ENCODE measurements around the gene RPL12.
A peak's percentile ranks its signal among the peaks of the same experiment; 100 is the strongest.

Gene RPL12

DNA sequence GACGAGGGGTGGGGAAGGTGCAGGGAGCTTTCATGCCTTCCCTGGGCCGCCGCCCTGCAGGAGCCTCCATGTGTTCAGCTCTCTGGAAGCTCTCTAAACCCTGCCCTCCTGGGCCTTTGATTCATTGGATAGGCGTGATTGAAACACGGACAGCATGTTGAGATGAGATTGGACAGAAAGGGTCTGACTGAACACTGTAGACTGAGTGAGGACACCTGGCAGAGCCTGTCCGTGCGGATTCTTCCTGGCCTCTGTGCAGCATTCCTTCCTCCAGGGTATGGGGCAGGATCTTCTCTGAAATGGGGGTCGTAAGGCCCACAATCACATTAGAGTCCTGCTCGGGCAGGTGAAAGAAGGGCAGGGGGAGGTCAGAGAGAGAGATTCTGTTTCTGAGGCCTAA, 12.8 kb downstream of the RPL12 start:
- DNase-seq (ENCODE audit: low spot score) = no peak

DNA sequence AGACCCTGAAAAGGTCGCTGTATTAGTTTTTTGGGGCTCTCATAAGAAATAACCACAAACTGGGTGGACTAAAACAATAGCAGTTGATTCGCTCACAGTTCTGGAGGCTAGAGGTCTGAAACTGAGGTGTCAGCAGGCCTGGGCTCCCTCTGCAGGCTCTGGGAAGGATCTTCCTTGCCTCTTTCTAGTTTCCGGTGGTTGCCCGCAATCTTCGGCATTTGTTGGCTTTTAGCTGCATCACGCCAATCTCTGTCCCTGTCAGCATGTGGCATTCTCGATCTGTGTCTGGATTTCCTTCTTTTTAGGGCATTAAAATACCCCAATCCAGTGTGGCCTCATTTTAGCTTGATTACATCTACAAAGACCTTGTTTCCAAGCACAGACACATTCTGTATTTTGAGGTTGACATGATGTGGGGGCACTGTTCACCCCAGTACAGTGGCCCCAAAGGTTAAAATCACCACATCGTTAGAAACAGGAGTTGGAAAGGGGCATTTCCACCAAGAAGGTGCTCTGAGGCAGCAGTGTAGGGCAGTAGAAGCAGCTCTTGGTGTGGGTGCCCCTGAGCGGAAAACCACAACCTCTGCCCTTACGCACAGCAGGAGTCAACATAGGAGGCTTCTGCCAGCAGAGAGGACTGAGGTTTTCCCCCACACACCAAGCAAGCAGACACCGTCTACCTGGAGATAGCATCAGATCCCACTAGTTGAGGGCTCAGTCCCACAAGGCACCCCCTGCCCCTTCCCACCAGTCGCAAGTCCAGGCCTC, 13.5 kb downstream of the RPL12 start:
- DNase-seq (ENCODE audit: low spot score) = no peak

DNA sequence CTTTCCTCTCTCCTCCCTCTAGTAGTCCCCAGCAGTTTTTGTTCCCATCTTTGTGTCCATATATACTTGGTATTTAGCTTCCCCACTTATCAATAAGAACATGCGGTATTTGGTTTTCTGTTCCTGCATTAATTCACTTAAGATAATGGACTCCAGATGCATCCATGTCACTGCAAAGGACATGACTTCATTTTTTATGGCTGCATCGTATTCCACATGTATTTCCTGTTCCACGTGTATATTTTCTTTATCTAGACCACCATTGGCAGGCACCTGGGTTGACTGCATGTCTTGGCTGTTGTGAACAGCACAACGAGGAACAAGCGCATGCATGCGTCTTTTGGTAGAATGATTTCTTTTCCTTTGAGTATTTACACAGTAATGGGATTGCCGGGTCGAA, 20.8 kb downstream of the RPL12 start:
- no peak for DNase-seq (ENCODE audit: low spot score)

DNA sequence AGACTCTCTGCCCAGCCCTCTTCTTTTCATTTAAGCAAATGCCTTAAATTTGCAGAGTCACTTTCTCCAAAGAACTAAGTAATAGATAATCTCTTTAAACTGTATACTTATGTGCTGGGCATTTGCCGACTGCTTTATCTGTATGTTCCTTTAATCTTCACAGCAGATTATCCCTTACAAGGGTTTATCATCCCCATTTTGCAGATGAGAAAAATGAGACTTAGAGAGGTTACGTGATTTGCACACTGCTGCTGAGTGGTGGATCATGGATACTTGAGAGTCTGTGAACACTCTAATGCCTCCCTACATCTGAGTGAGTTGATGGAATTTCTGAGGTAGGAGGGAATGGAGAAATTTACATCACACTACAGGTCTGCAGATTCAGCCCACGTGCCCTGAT, 22.9 kb downstream of the RPL12 start:
- DNase-seq (ENCODE audit: low spot score) = no peak

DNA sequence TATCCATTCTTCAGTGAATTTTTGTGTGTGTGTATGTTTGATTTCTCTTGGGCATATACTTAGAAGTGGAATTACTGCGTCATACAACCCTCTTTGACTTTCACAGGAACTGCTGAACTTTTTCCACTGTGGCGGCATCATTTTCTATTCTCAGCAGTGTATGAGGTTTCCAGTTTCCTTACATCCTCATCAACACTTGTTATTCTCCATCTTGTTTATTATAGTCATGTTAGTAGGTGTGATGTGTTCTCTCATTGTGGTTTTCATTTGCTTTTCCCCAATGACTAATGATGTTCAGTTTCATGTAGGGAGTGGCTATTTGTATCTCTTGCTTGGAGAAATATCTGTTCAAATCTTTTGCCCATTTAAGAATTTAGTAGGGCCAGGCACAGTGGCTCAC, 24.4 kb downstream of the RPL12 start:
- no peak for DNase-seq (ENCODE audit: low spot score)

DNA sequence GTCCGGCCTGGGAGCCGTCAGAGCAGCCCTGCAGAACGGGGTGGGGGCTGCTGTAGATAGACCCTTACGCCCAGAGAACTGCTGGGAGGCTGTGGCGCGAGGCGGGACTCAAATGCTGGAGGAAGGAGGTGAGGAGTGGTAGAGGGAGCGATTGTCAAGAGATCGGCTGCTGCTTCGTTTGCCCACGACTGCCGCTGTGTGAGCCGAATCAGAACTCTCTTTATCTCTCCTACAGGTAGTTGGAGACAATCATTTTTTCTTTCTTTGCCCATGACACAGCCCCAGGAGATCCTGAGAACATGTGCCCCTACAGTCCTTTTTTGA, 26.6 kb downstream of the RPL12 start:
- DNase-seq (ENCODE audit: low spot score) = no peak

DNA sequence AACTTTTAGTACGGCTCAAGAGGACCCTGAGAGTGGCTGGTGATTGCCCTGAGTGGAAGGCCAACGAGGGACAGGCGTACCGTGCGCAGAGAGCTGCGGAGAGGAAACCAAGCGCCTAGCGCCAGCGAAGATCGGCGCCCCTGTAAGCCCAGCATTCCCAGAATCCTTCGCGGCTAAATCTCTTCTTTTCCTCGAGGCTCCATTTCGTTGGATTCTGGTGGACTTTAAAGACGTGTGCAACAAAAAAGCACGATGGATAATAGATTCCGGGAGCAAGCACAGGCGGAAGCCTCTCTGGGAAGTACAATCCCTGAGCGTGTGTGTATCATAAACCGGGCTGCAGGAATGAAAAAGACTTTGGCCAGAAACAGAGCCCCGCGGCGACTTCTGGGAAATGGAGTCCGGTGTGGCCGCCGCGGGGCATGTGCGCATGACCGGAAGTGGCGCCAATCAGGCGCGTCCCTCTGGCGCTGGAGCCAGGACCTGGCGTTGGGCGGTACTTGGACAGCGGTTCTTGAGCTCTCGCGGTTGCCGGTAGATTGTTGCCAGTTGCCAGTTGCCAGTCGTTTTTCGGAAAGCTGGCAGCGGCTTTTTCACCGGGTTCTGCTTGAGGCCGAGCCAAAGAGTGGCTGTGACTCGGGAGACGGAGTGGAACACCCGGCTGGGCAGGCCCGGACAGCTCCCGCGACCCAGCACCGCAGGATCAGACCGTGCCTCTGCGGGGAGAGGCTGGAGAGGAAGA, 27.1 kb downstream of the RPL12 start, which contains the start of gene ZNF79:
TSS of gene ZNF79 (plus strand) at position 449 of the 742 bp plus-strand sequence. CDS start 406 bp downstream, outside the sequence.
- peak; percentile 98 for DNase-seq (ENCODE audit: low spot score)

DNA sequence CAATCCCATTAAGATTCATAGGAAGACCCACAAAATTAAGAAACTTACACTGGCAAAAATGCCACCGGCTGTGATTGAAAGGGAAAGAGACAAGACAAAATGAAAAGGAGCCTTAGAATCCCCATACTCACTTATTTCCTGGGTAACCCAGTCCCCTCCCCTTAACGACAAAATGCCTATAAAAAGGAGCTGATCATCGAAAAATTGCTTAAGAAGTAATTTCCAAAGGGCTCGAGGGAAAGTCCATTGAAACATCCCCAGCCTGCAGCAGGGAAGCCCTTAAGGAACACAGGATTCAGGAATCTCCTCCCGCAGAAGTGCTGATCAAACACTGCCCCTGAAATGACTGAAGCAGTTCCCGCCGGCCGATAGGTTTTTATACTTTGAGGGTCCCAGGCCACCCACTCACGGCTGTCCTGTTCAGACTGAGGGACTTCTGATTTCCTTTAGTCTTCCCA, 27.7 kb downstream of the RPL12 start:
- no peak for DNase-seq (ENCODE audit: low spot score)

DNA sequence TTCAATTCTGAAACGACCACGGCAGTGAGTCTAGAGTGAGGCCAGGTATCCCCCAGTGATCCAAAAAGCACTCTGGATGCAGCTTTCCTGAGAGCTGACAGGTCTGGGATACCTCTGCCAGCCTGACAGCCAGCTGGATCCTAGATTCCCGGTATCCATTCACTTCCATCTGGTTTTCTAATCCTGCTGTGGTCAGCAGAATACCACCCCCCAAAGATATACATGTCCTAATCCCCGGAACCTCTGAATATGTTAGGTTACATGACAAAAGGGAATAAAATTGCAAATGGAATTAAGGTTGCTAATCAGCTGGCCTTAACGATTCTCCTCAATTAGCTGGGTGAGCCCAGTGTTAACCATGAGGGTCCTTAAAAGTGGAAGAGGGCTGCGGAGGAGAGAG, 28.4 kb downstream of the RPL12 start:
- DNase-seq (ENCODE audit: low spot score) = no peak

DNA sequence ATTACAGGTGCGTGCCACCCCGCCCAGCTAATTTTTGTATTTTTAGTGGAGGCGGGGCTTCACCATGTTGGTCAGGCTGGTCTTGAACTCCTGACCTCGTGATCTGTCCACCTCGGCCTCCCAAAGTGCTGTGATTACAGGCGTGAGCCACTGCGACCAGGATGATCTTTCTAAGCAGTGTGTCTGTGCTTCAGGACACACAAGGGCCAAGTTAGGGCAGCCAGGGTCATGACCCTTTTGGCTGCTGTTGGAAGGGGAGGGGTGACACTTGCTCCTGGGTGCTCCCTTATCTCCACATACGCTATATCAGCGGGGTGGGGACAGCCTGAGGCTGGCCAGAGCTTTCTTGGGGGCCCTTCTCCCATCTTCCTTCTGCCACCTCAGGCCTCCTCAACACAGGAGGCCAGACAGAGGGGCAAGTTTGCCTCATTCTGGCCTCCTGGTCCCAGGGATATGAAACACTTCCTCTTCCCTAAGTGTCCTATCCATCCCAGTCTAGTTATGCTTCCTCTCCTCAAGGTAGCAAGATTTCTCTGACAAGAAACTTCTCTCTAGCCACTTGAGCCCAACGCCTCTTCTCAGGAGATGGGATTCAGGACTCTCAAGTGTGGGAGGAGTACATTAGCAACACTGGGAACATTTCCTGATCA, 28.9 kb downstream of the RPL12 start:
- DNase-seq (ENCODE audit: low spot score) = no peak

DNA sequence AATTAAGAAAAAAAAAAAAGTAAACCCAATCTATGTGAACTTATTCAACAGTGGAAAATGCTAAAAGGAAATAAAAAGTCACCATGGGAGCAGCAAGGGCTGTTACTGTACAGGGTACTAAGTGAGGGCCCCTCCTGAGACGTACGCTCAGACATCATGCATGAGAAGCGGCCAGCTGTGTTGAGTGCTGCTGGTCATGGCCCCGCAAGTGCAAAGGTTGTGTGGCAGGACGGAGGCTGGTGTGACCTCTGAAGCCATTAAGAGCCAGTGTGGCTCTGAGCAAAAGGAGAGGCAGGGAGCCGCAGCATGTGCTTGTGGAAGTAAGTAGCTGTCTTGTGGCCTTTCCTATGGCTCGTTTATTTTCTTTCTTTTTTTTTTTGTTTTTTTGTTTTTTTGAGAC, 30.1 kb downstream of the RPL12 start:
- DNase-seq (ENCODE audit: low spot score) = no peak

DNA sequence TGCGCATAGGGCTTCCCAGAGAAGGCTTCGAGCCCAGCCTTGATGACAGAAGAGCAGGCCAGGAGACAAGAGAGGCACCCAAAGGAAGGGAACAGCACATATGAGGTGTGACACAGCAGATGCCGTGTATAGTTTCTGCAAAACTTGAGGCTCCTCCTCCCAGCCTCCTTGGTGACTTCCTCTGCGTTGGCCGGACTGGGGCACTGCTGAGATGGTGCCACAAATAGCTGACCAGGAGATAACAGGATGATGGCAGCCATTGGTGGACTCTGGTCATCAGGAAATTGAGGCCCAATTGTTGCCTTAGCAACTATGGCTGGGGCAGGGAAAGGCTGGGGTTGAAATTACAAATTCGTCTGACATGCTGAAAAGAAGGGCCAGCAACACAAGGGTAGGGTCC, 31.9 kb downstream of the RPL12 start:
- DNase-seq (ENCODE audit: low spot score) = no peak

DNA sequence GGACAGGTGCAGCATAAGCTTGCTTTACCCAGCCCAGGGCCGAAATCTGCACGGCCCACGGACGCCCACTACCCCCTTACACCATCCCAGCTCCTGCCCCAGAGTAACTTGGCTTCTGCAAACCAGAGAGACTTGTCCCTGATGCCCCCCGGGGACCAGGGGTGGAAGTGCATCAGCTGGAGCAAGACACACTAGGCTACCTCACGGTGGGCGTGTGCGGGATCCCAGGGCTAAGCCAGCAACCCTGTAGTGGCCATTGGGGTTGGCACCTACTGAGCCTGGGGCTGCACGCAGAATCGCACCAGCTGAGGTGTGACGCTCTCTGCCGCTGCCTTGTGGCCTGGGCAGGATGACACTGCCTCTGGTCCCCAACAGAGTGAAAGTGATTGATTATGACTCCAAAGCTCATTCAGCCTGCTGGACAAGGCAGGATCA, 33.2 kb downstream of the RPL12 start:
- no peak for DNase-seq (ENCODE audit: low spot score)

DNA sequence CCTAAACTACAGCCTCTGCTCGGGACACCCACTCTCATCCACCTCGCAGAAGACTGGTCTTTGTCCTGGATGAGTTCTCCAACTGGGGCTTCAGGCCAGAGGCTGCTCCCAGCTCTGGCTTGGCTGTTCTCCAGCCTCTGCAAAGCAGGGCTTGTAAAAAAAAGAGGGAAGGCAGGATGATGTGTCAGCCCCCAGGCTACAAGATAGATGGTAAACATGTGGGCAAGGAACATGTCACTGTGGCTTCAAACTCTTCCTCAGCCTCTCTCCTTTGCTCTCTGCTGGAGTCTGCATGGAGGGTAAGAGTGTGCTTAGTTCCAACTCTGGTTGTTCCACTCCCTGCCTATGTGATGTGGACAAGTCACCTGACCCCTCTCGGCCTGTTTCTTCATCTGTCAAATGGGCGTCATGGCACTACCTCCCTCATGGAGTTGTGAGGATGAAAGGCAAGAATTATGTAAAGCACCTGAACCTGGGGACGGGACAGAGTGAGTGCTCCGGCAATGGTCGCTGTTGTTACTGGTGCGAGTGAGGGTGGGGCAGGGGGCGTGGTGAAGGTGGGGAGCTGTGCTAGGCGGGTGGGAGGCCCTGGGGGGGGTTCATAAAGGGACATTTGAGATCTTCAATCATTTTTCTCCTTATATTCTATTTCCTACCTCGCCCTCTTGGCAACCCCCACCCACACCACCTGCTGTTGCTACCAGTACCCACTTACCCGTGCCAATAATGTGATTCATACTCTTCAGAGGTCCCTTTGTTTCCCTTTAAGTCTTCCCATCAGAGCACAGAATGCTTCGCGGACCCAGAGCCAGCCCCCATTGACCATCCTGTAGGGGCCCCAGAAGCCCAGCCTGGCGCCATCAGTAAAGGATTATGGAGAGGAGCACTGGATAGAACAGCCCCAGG, 33.8 kb downstream of the RPL12 start:
- DNase-seq (ENCODE audit: low spot score) = no peak

DNA sequence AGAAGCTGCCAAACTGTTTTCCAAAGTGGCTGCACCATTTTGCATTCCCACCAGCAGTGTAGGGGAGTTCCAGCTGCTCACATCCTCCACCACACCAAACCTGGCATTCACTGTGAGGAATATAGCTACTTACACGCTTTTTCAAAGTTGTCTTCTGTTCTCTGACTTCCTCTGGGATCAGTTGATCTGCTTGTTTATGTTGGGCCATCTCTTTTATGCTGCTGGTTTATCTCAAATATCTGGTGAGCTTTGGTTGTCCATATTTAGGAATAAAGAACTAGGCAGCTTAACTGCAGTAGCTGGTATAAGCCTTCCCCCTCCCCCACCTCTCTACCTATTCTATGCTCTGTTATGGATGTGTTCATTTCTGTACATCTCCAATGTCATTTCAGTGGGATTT, 35.5 kb downstream of the RPL12 start:
- no peak for DNase-seq (ENCODE audit: low spot score)

DNA sequence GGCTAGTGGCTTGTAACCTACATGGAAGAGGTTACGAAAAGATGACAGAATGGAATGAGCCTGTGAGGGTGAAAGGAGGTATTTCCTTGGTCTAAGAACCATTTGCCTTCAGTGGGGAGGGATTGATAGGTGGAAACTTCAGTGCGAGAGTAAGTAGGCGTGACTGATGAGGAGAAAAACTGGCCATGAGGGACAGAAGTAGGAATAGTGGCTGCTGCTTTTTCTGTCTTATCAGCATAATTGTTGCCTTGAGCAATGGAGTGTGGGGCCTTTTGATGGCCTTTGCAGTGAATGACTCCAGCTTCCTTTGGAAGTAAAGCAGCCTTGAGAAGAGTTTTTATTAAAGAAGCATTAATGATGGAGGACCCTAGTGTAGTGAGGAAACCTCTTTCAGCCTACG, 36.1 kb downstream of the RPL12 start:
- no peak for DNase-seq (ENCODE audit: low spot score)

DNA sequence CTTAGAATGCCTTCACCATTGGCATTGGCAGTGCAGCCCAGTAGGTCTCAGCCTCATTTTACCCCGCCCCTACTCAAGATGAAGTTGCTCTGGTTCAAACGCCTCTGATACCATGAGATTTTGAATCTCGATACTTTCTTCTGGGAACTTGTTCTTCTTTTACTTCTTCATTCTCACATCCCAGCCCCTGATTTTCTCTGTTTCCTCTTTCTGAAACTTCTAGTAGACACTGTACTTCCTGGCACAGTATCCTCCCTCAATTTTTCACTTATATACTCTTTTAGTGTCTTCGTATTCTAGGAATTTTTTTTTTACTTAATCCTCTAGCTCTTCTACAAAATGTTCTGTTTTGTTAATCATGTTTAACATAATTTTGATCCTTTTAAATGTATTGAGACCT, 40.1 kb downstream of the RPL12 start:
- no peak for DNase-seq (ENCODE audit: low spot score)

DNA sequence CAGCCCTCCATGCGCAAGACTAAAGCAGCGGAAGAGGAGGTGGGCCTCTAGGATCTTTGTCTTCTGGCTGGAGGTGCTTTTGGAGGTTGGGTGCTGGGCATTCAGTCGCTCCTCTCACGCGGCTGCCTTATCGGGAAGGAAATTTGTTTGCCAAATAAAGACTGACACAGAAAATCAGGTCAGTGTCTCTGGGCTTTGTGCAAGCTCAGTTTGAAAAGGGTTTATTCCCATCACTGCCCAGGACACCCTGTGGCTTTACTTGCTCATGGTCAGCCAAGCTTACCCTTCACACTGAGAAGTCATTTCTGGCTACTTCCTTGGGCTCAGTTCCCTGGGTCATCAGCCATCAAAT, 43.7 kb downstream of the RPL12 start:
- no peak for DNase-seq (ENCODE audit: low spot score)

DNA sequence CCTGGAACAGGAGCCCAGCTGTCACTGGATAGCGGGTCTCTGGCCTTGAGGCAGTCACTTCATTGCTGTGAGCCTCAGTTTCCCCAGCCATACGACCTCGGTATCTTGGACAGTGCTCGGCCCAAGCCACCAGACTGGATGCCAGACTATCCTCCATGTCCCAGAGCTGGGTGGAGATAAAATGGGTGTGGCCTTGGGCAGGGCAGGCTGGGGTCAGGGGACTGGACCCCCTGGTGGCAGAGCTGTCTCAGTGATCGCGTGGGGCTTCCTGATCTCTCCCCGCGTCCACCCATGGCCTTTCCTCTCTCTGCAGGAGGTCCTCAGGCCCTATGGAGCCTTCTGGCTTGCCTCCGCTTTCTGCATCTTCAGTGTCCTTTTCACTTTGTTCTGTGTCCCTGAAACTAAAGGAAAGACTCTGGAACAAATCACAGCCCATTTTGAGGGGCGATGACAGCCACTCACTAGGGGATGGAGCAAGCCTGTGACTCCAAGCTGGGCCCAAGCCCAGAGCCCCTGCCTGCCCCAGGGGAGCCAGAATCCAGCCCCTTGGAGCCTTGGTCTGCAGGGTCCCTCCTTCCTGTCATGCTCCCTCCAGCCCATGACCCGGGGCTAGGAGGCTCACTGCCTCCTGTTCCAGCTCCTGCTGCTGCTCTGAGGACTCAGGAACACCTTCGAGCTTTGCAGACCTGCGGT, 44.3 kb downstream of the RPL12 start:
- DNase-seq (ENCODE audit: low spot score) = no peak

DNA sequence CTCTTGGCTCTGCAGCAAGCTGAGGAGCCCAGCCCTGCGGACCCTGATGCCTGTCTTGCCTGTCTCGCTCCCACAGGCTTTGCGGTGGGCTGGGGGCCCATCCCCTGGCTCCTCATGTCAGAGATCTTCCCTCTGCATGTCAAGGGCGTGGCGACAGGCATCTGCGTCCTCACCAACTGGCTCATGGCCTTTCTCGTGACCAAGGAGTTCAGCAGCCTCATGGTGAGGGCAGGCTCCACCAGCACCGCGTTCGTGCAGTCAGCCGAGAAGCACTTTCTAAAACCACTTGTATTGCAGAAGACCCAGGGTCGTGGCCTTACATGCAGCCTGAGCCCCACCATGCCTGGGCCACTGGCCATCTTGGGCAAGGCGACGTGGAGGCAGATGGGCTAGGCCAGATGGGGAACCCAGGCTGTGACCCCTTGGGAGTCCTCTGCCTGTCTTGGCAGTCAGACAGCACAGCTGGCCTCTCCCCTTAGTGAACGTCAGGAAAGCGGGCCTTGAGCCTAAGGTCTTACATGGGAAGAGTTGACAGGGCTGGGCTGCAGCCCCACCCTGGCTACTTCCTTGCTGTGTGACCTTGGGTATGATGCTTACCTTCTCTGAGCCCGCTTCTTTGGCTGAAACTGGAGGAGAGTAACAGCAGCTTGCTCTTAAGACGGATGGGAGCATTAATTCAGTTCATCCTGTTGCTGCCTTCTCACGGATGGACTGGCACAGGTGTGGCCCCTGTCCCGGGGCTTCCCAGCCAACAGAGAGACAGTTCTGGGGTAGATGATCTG, 45.7 kb downstream of the RPL12 start:
- DNase-seq (ENCODE audit: low spot score) = no peak

DNA sequence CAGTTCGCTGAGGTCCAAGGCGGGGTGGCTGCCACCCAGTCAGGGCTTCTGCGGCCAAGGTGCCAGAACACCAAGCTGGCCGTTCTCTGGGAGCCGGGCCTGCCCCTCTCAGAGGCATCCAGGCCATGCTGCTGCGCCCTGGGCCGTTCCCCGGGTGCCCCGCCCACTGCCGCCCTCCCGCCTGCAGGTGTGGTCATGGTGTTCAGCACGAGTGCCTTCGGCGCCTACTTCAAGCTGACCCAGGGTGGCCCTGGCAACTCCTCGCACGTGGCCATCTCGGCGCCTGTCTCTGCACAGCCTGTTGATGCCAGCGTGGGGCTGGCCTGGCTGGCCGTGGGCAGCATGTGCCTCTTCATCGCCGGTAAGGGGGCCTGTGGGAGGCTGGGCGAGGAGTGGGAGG, 46.6 kb downstream of the RPL12 start:
- DNase-seq (ENCODE audit: low spot score) = no peak

Data from AG08396 (cell line).